SU-DHL-6 (cell line): ENCODE measurements around the gene CSNK1G3.

Source experiments
- H2AFZ ChIP-seq: fragments of 200-600 bp; sonication (generic); 2 replicates; pipeline ENCODE4 v1.6.1; 2014; ENCODE audit warnings: low read depth, mild to moderate bottlenecking, moderate library complexity, mixed read lengths, antibody characterized with exemption, low read length; ENCODE audit not compliant: severe bottlenecking
- H3F3A ChIP-seq: fragments of 200-600 bp; shearing (Covaris generic); 2 replicates; pipeline ENCODE4 v1.6.0; 2016; ENCODE audit warnings: antibody characterized with exemption, mild to moderate bottlenecking; ENCODE audit not compliant: insufficient read depth
- H3K27ac ChIP-seq: fragments of 200-600 bp; sonication (generic); 2 replicates; pipeline ENCODE4 v1.5.1; 2016; ENCODE audit warnings: low read depth, mild to moderate bottlenecking, low read length, moderate library complexity, mixed read lengths
- H3K27me3 ChIP-seq: fragments of 200-600 bp; sonication (generic), shearing (Covaris generic); 2 replicates; pipeline ENCODE4 v1.6.0; 2014; ENCODE audit warnings: mild to moderate bottlenecking, low read length
- H3K36me3 ChIP-seq: fragments of 200-600 bp; sonication (generic); 2 replicates; pipeline ENCODE4 v1.6.1; 2014; ENCODE audit warnings: mild to moderate bottlenecking, low read length, mixed read lengths
- H3K4me2 ChIP-seq: fragments of 300-600, 200-600 bp; shearing (Covaris generic), sonication (generic); 2 replicates; pipeline ENCODE4 v1.6.0; 2014; ENCODE audit warnings: low read length, low read depth, mild to moderate bottlenecking; ENCODE audit not compliant: poor library complexity, severe bottlenecking
- H3K4me3 ChIP-seq: fragments of 200-600 bp; sonication (generic); 2 replicates; pipeline ENCODE4 v1.5.1; 2014; ENCODE audit warnings: antibody characterized with exemption, low read length, mild to moderate bottlenecking, mixed read lengths; ENCODE audit not compliant: insufficient read depth, poor library complexity, severe bottlenecking
- H3K79me2 ChIP-seq: fragments of 200-600 bp; sonication (generic); 2 replicates; pipeline ENCODE4 v1.6.1; 2014; ENCODE audit warnings: mild to moderate bottlenecking, low read length, moderate library complexity; ENCODE audit not compliant: insufficient read depth
- H3K9ac ChIP-seq: fragments of 200-600 bp; sonication (generic); 2 replicates; pipeline ENCODE4 v1.7.0; 2014; ENCODE audit warnings: mild to moderate bottlenecking, low read length
- H3K9me2 ChIP-seq: fragments of 200-600 bp; sonication (generic); replicated peaks from 2 replicates; pipeline ENCODE4 v1.6.1; 2014; ENCODE audit warnings: low read length; ENCODE audit not compliant: insufficient read depth
- H3K9me3 ChIP-seq: fragments of 200-600 bp; sonication (generic); 2 replicates; pipeline ENCODE4 v1.6.1; 2014; ENCODE audit warnings: low read length, mixed read lengths; ENCODE audit not compliant: insufficient read depth
- H4K20me1 ChIP-seq: fragments of 200-600 bp; sonication (generic); 2 replicates; pipeline ENCODE4 v1.6.1; 2014; ENCODE audit warnings: low read depth, mild to moderate bottlenecking, antibody characterized with exemption, low read length, moderate library complexity, mixed read lengths
- CTCF ChIP-seq: fragments of 200-600 bp; sonication (generic); IDR thresholded peaks from one replicate; pipeline ENCODE4 v1.5.1; 2017; ENCODE audit warnings: antibody characterized with exemption, mild to moderate bottlenecking, low read length, moderate library complexity; ENCODE audit not compliant: insufficient read depth, poor library complexity, severe bottlenecking
- EZH2phosphoT487 ChIP-seq: fragments of 200-600 bp; sonication (generic), shearing (Covaris generic); conservative IDR thresholded peaks from 2 replicates; pipeline ENCODE4 v1.6.1; 2018; ENCODE audit warnings: mild to moderate bottlenecking, antibody characterized with exemption, low read length, moderate library complexity, mixed read lengths

Gene CSNK1G3

GRCh38 chr5:123518111-123518510 is 6.1 kb downstream of the CSNK1G3 start:
- H3K9ac ChIP-seq: no peak overlapping the region
- H3K27me3 ChIP-seq: no peaks in the 10 kb centered on the region
- no peaks in the 10 kb centered on the region for H3K9me2 ChIP-seq
- peaks cover 8% of the 10 kb centered on the region; the same call in 1 of the 2 replicates for H3F3A ChIP-seq
- no peak overlapping the region for H2AFZ ChIP-seq
- TF ChIP-seq CTCF: no peak
- TF ChIP-seq EZH2phosphoT487: no peak
- H3K27ac ChIP-seq: no peak overlapping the region
- peaks cover 67% of the 10 kb centered on the region for H4K20me1 ChIP-seq
- H3K4me2 ChIP-seq: no peak overlapping the region
- no peak overlapping the region for H3K4me3 ChIP-seq
- peaks cover 67% of the 10 kb centered on the region for H3K79me2 ChIP-seq
- no peaks in the 10 kb centered on the region for H3K36me3 ChIP-seq
- no peaks in the 10 kb centered on the region for H3K9me3 ChIP-seq

GRCh38 chr5:123520677-123521247 is 8.8 kb downstream of the CSNK1G3 start:
- peak overlapping the region; percentile 58 for H3K4me2 ChIP-seq
- H3F3A ChIP-seq: peaks cover 8% of the 10 kb centered on the region; the same call in 1 of the 2 replicates
- H3K9me2 ChIP-seq: no peaks in the 10 kb centered on the region
- H3K79me2 ChIP-seq: peaks cover 81% of the 10 kb centered on the region
- H4K20me1 ChIP-seq: peaks cover 73% of the 10 kb centered on the region
- no peaks in the 10 kb centered on the region for H3K27me3 ChIP-seq
- H3K9ac ChIP-seq: no peak overlapping the region
- no peak overlapping the region for H3K4me3 ChIP-seq
- H3K27ac ChIP-seq: no peak overlapping the region
- no peaks in the 10 kb centered on the region for H3K9me3 ChIP-seq
- TF ChIP-seq EZH2phosphoT487 (no peak), CTCF (no peak)
- H3K36me3 ChIP-seq: no peaks in the 10 kb centered on the region
- H2AFZ ChIP-seq: no peak overlapping the region

GRCh38 chr5:123524146-123524545 is 12.2 kb downstream of the CSNK1G3 start:
- Histone ChIP-seq H3K9ac (no peak overlapping the region), H4K20me1 (peaks cover 73% of the 10 kb centered on the region), H3K79me2 (peaks cover 60% of the 10 kb centered on the region), H3K36me3 (no peaks in the 10 kb centered on the region), H3F3A (peaks cover 8% of the 10 kb centered on the region; the same call in 1 of the 2 replicates), H3K4me2 (no peak overlapping the region), H3K4me3 (no peak overlapping the region), H3K9me2 (no peaks in the 10 kb centered on the region), H2AFZ (no peak overlapping the region), H3K9me3 (no peaks in the 10 kb centered on the region), H3K27me3 (no peaks in the 10 kb centered on the region), H3K27ac (no peak overlapping the region)
- no peak for TF ChIP-seq CTCF
